GM12891 (cell line): ENCODE data around the gene PEA15.

Experiments used
- DNase-seq: peaks from one replicate; pipeline ENCODE4 v3.0.0; 2011; ENCODE audit warnings: low spot score; ENCODE audit not compliant: insufficient read length
- FAIRE-seq: peaks from 2 replicates; lab custom pipeline; 2011; peaks lifted over from hg19 to GRCh38; lab: Jason Lieb, UNC
- PAX5 ChIP-seq: IDR thresholded peaks from 2 replicates; pipeline ENCODE4 v1.6.1; 2011; ENCODE audit warnings: low read length, moderate library complexity, mild to moderate bottlenecking; ENCODE audit not compliant: insufficient read depth, severe bottlenecking
- POLR2A ChIP-seq: IDR thresholded peaks from 2 replicates; pipeline ENCODE4 v1.6.1; 2011; ENCODE audit warnings: low read depth, low read length, control low read depth
- POLR2AphosphoS5 ChIP-seq: IDR thresholded peaks from 2 replicates; pipeline ENCODE4 v1.6.1; 2011; ENCODE audit warnings: low read depth, low read length, control low read depth
- POU2F2 ChIP-seq: IDR thresholded peaks from 2 replicates; pipeline ENCODE4 v1.6.1; 2011; ENCODE audit warnings: low read depth, mild to moderate bottlenecking, control low read depth, low read length, moderate library complexity
- SPI1 ChIP-seq: IDR thresholded peaks from 2 replicates; pipeline ENCODE4 v1.6.1; 2011; ENCODE audit warnings: low read depth, low read length, control low read depth
- TAF1 ChIP-seq: IDR thresholded peaks from 2 replicates; pipeline ENCODE4 v1.6.1; 2011; ENCODE audit warnings: low read depth, low read length, control low read depth

PEA15 gene

GRCh38 chr1:160227034-160227433 lies 21.9 kb downstream of the PEA15 start:
- TF ChIP-seq POU2F2 (no peak), SPI1 (no peak), POLR2AphosphoS5 (no peak), TAF1 (no peak), PAX5 (no peak)
- DNase-seq (no peak), FAIRE-seq (no peak)

- FAIRE-seq, result no peak
- TF ChIP-seq SPI1, result no peak
- no peak for DNase-seq
Measured at GRCh38 chr1:160227561-160227960, 22.4 kb downstream of the PEA15 start.

- no peak for FAIRE-seq
- DNase-seq, result no peak
Measured at GRCh38 chr1:160228431-160228830, 23.2 kb downstream of the PEA15 start.

GRCh38 chr1:160232911-160233310 lies 27.7 kb downstream of the PEA15 start:
- FAIRE-seq (no peak), DNase-seq (no peak)
- TF ChIP-seq PAX5 (no peak), SPI1 (no peak), POLR2AphosphoS5 (no peak)

More at GRCh38 chr1:160228431-160228830, 23.2 kb downstream of the PEA15 start:
- TF ChIP-seq POLR2AphosphoS5 (no peak), SPI1 (no peak), POU2F2 (no peak), POLR2A (no peak), PAX5 (no peak), TAF1 (no peak)

GRCh38 chr1:160236806-160237205 lies 31.6 kb downstream of the PEA15 start:
- FAIRE-seq, result no peak
- DNase-seq, result no peak
- peak; percentile 52 for TF ChIP-seq SPI1
- TF ChIP-seq TAF1, result no peak

- DNase-seq (no peak), FAIRE-seq (no peak)
- TF ChIP-seq POLR2AphosphoS5, result no peak
- no peak for TF ChIP-seq POLR2A
- TF ChIP-seq PAX5, result no peak
- no peak for TF ChIP-seq TAF1
- no peak for TF ChIP-seq SPI1
- TF ChIP-seq POU2F2, result no peak
Measured at GRCh38 chr1:160237558-160237957, 32.4 kb downstream of the PEA15 start.

GRCh38 chr1:160238408-160238807 lies 33.2 kb downstream of the PEA15 start:
- FAIRE-seq, result no peak
- no peak for DNase-seq
- TF ChIP-seq TAF1, result no peak
- no peak for TF ChIP-seq SPI1
- no peak for TF ChIP-seq PAX5
- TF ChIP-seq POLR2A, result no peak
- TF ChIP-seq POU2F2, result no peak
- no peak for TF ChIP-seq POLR2AphosphoS5

GRCh38 chr1:160239582-160240299 lies 34.6 kb downstream of the PEA15 start:
- FAIRE-seq (no peak), DNase-seq (no peak)
- TF ChIP-seq POLR2AphosphoS5 (no peak), POU2F2 (no peak), SPI1 (no peak), POLR2A (no peak), TAF1 (no peak), PAX5 (no peak)

- DNase-seq (no peak), FAIRE-seq (no peak)
- TF ChIP-seq POLR2AphosphoS5 (no peak), PAX5 (no peak), SPI1 (no peak), POLR2A (no peak), POU2F2 (no peak), TAF1 (no peak)
Measured at GRCh38 chr1:160243767-160244166, 38.6 kb downstream of the PEA15 start.

- no peak for TF ChIP-seq TAF1
- no peak for TF ChIP-seq PAX5
- no peak for TF ChIP-seq POLR2A
- TF ChIP-seq SPI1, result no peak
- no peak for TF ChIP-seq POLR2AphosphoS5
- no peak for TF ChIP-seq POU2F2
- FAIRE-seq, result no peak
- no peak for DNase-seq
Measured at GRCh38 chr1:160244209-160244608, 39.0 kb downstream of the PEA15 start.
